Measurements from ENCODE around the gene PPM1H.

- TF ChIP-seq, protein P1, sequence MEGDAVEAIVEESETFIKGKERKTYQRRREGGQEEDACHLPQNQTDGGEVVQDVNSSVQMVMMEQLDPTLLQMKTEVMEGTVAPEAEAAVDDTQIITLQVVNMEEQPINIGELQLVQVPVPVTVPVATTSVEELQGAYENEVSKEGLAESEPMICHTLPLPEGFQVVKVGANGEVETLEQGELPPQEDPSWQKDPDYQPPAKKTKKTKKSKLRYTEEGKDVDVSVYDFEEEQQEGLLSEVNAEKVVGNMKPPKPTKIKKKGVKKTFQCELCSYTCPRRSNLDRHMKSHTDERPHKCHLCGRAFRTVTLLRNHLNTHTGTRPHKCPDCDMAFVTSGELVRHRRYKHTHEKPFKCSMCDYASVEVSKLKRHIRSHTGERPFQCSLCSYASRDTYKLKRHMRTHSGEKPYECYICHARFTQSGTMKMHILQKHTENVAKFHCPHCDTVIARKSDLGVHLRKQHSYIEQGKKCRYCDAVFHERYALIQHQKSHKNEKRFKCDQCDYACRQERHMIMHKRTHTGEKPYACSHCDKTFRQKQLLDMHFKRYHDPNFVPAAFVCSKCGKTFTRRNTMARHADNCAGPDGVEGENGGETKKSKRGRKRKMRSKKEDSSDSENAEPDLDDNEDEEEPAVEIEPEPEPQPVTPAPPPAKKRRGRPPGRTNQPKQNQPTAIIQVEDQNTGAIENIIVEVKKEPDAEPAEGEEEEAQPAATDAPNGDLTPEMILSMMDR (IDR thresholded peaks at IDR 0.05) = no peak
- TF ChIP-seq POLR2A (IDR thresholded peaks at IDR 0.05) (no peak), POLR2AphosphoS5 (IDR thresholded peaks at IDR 0.05) (no peak)
These were observed 145.1 kb downstream of the PPM1H start for GRCh38 chr12:62789851-62790250.

All from stomach (tissue), 4 donors.